Fibroblast of pulmonary artery (primary cell): ENCODE measurements around the gene ADAMTSL3.

Source experiments
- DNase-seq: peaks from one replicate; pipeline ENCODE4 v3.0.0-alpha.2; 2010; ENCODE audit warnings: low read depth
- H3K4me3 ChIP-seq: replicated peaks from 2 replicates; pipeline ENCODE4 v1.5.1; 2011; ENCODE audit warnings: low read depth, mild to moderate bottlenecking, control low read depth, low read length, moderate library complexity
- CTCF ChIP-seq: IDR thresholded peaks from 2 replicates; pipeline ENCODE4 v1.5.1; 2011; ENCODE audit warnings: mild to moderate bottlenecking, control low read depth, low read length, inconsistent platforms; ENCODE audit errors: missing control alignments

ADAMTSL3 gene

GRCh38 chr15:83917432-83917831 lies 263.5 kb downstream of the ADAMTSL3 start:
- no peak overlapping the region for H3K4me3 ChIP-seq
- no peak for TF ChIP-seq CTCF
- DNase-seq: no peak

DNA sequence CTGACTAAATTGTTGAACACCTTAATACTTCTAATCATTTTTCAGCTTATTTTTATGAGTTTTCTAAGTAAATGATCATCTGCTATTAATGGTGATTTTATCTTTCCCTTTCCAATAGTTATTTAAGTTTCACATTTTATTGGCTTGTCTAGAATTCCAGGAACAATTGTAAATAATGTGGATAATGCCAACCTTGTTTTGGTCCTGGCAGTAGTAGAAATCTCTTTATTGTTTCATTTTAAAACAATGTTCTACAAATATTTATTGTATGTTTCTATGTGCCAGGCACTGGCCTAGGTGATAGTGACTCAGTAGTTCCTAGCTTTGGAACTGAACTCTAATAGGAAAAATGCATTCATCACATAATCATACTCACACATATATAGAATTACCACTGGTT lies 264.1 kb downstream of the ADAMTSL3 start:
- no peak for TF ChIP-seq CTCF
- H3K4me3 ChIP-seq: no peak overlapping the region

GRCh38 chr15:83919319-83919830 lies 265.5 kb downstream of the ADAMTSL3 start:
- no peak for TF ChIP-seq CTCF
- no peak overlapping the region for H3K4me3 ChIP-seq
- DNase-seq: no peak

More for the DNA sequence above, 264.1 kb downstream of the ADAMTSL3 start:
- no peak for DNase-seq

GRCh38 chr15:83919978-83920510 lies 266.1 kb downstream of the ADAMTSL3 start:
- TF ChIP-seq CTCF: no peak
- no peak for DNase-seq

GRCh38 chr15:83922649-83923294 lies 268.8 kb downstream of the ADAMTSL3 start:
- no peak for TF ChIP-seq CTCF

More at GRCh38 chr15:83919978-83920510, 266.1 kb downstream of the ADAMTSL3 start:
- no peak overlapping the region for H3K4me3 ChIP-seq

GRCh38 chr15:83926116-83926515 lies 272.2 kb downstream of the ADAMTSL3 start:
- DNase-seq: no peak
- TF ChIP-seq CTCF: no peak
- H3K4me3 ChIP-seq: no peak overlapping the region

More at GRCh38 chr15:83922649-83923294, 268.8 kb downstream of the ADAMTSL3 start:
- DNase-seq: no peak
- H3K4me3 ChIP-seq: no peak overlapping the region
